D721Med (cell line): ENCODE measurements around the gene NKX1-2.

Experiments used
- DNase-seq: peaks from one replicate; pipeline ENCODE4 v3.0.0; 2011; ENCODE audit warnings: low spot score; ENCODE audit not compliant: insufficient read length
- FAIRE-seq: peaks from 2 replicates; lab custom pipeline; 2011; peaks lifted over from hg19 to GRCh38; lab: Jason Lieb, UNC
- TF ChIP-seq, protein P1 (sequence below): IDR thresholded peaks from 2 replicates; pipeline ENCODE4 v1.5.1; 2012; ENCODE audit warnings: mild to moderate bottlenecking, control low read depth; ENCODE audit not compliant: insufficient read depth; ENCODE audit errors: missing control alignments

NKX1-2 gene

DNA sequence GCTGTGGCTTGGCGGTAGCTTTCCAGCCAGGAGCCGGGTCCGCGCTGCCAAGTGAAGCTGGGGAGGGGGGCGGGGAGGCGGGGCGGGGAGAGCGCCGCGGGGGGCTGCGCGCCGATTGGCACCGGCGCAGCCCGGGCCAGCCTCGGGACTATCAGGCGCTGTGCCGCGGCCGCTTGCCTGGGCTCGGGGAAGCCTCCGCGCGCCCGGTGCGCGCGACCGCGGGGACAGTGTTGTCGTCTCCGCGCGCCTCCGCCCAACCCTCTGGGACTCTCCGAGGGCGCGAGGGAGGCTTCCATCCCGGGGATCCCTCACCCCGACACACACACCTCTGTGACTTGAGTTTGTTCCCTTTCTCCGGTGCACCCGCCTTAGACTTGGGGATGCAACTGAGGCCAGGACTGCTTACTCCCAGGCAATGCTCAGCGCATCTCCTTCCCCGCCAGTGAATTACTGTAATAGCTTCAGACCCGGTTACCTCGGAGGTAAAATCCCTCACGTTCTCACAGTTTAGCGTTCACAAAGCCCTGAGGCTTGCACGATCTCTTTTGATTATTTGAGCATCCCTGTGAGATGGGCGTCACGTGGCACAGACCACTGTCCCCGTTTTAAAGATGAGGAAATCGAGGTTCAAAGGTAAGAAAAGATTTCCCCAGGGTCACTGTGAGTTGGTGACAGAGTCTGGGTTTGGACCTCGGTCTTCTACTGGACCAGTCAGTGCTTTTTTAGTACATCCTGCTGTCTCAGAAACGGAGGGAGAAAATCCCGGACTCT is at the start of gene NKX1-2:
NKX1-2 (minus strand) TSS at position 24 of the 771 bp plus-strand sequence. CDS start 92 bp downstream, outside the sequence.
- TF ChIP-seq, protein P1, sequence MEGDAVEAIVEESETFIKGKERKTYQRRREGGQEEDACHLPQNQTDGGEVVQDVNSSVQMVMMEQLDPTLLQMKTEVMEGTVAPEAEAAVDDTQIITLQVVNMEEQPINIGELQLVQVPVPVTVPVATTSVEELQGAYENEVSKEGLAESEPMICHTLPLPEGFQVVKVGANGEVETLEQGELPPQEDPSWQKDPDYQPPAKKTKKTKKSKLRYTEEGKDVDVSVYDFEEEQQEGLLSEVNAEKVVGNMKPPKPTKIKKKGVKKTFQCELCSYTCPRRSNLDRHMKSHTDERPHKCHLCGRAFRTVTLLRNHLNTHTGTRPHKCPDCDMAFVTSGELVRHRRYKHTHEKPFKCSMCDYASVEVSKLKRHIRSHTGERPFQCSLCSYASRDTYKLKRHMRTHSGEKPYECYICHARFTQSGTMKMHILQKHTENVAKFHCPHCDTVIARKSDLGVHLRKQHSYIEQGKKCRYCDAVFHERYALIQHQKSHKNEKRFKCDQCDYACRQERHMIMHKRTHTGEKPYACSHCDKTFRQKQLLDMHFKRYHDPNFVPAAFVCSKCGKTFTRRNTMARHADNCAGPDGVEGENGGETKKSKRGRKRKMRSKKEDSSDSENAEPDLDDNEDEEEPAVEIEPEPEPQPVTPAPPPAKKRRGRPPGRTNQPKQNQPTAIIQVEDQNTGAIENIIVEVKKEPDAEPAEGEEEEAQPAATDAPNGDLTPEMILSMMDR: no peak
- FAIRE-seq (no peak), DNase-seq (no peak)

DNA sequence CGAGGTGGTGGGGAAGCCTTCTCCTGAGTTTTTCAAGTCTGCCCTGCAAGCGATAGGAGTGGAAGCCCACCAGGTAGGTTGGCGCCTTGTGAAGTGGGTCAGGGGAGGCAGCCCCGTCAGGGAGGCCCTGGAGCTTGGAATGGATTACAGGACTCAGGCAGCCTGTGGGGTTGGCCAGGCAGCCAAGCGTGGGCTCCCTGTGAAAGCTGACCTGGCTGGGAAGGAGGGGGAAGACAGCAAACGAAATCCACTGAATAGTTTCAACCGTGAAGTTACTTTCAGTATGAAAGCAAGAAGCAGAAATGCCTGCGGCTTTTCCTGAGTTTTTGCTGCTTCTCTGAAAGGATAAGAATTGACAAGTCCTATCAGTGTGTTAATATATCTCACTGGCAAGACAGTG is 48.2 kb upstream of the NKX1-2 start:
- TF ChIP-seq, protein P1: no peak
- no peak for DNase-seq
- no peak for FAIRE-seq

DNA sequence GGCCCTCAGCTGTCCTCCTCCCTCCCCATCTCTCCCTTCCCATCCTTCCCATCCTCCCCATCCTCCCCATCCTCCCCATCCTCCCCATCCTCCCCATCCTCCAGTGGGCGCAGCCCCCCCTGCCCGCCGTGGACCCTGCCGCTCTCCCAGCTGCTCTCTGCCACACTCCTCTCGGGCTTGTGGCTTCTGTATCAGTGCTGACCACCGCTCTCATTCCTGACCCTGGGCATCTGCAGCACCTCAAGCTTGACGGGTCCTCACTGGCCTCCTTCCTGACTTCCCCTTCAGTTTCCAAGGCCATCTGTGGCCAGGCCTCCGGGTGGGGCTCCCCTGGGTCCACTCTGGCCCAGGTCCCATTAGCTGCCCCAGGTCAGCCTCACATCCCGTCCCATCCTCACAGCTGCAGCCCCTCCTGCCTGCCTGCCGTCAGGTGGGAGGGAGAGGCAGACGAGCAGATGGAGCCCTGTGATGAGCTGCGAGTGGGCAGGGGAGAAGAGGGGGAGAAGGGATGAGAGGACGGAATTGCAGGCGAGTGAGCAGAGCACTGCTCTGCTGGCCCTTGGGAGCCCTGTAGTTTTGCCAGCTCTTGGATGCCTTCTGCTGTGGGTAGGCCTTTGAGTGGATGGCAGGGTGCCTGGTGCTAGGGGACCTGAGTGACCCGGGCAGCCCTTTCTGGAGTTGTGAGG is 47.5 kb upstream of the NKX1-2 start:
- TF ChIP-seq, protein P1: no peak
- FAIRE-seq (no peak), DNase-seq (no peak)

GRCh38 chr10:124496620-124497019 is 46.8 kb upstream of the NKX1-2 start:
- FAIRE-seq (no peak), DNase-seq (no peak)
- TF ChIP-seq, protein P1: no peak

GRCh38 chr10:124496150-124496549 is 46.3 kb upstream of the NKX1-2 start:
- FAIRE-seq: no peak
- TF ChIP-seq, protein P1: no peak
- DNase-seq: no peak

GRCh38 chr10:124495725-124496124 is 45.9 kb upstream of the NKX1-2 start:
- FAIRE-seq (no peak), DNase-seq (no peak)
- TF ChIP-seq, protein P1: no peak

- FAIRE-seq (no peak), DNase-seq (no peak)
- TF ChIP-seq, protein P1: no peak
Measured at GRCh38 chr10:124495162-124495561, 45.3 kb upstream of the NKX1-2 start.
